GM21447 (cell line): ENCODE data around the gene NAT8.
"Not testable (repeated sequence)": the region's sequence is repeated elsewhere in the genome, so short reads cannot be mapped to it uniquely, and the experiment has no call there.

Source experiments
- ATAC-seq: cut with Tn5 transposase; IDR thresholded peaks from one replicate; pipeline ENCODE4 v1.9.1; 2021; ENCODE audit not compliant: unreplicated experiment

NAT8 gene, protein sequence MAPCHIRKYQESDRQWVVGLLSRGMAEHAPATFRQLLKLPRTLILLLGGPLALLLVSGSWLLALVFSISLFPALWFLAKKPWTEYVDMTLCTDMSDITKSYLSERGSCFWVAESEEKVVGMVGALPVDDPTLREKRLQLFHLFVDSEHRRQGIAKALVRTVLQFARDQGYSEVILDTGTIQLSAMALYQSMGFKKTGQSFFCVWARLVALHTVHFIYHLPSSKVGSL

DNA sequence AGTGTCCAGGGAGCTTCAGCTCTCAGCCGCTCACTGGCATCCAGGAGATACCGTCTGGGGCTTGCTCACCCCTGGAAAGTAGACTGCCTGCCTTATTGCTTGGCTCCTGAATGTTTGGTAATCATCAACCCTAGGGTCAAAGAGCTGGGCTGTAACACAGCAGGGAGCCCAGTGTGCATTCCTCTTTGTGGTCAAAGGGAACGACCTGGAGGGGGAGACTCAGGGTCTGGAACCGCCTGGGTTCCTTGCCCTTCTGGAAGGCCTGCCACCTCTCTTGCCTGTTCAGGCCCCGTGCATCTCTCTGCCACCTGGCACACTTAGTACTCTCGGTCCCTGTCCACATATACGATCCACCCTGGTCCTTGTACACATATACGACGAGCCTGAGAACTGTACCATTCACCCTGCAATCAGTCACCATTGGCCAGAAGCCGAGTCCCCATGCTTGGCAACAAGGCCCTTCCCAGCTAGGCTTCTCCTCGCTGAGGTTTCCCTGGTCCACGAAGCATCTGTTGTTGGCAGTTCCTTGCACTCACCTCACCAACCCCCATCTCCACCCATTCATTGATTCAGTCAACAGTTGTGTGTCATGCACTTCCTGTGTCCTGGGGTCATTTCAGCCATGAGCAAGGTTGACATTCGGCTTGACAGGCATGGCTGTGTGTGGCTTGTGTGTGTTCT is at the start of gene NAT8:
TSS of gene NAT8 (minus strand) at position 85 of the 681 bp plus-strand sequence. CDS start 794 bp downstream, outside the sequence.
- ATAC-seq = no peak

DNA sequence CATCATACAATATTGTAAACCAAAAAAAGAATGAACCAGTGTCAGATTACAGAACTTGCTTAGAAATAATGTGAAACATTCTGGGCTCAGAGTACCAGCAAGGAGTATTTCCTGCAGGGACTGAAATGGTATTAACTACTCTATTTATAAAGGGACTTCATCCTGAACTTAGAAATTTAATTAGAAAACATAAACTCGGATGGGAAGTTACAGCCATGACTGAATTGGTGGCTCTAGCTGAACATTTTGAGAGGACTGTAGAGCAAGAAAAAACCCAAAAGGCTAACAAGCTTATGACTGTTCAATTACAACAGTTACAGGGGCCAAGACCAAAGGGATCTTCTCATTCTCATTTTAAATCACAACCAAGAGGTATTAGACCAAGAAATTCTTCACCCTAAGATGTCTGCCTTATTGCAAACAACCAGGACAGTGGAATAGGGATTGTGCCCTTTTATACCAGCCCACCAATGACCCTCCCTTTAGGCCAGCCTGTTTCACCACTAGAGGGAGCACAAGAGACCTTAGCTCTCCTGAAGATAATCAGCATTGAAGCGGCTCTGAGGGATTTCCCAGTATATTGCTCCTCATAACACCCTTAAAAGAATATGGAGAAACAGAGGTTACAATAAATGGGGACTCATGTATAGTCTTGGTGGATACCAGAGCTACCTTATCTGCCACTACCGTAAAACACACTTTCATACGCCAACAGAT is 48.3 kb upstream of the NAT8 start:
- not testable (repeated sequence) for ATAC-seq

DNA sequence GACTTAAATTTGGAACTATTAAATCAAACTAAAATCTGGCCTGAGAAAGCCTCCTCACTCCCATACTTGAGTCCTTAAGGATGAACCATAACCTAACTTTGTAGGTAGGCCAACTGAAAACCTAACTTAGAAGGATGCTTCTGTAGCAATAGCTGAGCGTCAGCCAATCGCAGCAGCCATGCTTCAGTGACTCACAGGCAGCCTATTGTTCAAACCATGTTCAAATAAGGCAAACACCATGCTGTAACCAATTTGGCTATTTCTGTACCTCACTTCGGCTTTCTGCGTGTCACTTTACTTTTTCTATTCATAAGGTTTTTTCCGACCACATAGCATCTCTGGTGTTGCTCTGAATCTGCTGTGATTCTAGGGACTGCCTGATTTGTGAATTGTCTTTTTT is 46.3 kb upstream of the NAT8 start:
- ATAC-seq = not testable (repeated sequence)

DNA sequence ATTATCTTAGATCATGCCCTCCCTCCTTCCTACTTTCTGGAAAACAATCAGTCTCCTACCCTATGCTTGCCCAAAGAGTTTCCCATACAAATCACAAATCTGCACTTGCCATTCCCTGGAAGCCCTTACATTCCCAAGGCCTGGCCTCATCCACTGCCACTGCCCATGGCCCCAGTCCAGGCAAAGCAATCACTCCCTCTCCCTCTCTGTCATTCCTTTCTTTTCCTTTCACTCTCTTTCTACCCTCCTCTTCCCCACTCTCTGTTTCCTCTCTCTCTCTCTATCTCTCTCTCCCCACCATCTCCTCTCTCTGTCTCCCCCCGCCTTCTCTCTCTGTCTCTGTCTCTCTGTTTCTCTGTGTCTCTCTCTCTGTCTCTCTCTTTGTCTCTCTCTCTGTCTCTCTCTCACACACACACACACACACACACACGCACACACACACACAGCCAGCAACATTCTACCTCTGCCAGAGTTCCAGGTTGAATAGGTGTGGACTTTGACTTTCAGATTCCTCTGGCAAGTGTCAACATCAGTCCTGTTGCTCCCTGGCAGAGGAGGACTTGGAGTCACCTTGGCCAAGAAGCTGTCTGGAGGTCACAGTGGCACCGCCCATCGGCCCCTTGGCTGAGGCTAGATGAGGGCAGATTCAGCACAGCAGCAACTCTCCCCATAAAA is 43.7 kb upstream of the NAT8 start:
- ATAC-seq = no peak

DNA sequence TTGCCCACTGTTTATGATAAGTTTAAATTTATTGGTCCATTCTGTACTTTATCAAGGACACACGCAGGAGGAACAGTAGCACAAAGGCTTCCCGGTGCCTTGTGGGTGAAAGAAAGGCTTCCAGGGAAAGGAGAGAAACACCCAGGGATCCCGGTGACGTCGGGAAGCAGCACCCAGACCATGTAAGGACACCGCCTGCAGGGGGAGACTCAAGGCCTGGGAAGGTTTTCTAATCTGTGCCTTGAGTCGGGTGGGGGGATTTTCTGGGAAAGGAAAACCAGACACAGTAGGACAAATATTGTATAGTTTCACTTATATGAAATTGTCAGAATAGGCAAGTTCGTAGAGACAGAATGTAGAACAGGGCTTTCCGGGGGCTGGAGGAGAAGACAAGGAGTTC is 42.7 kb upstream of the NAT8 start:
- not testable (repeated sequence) for ATAC-seq

DNA sequence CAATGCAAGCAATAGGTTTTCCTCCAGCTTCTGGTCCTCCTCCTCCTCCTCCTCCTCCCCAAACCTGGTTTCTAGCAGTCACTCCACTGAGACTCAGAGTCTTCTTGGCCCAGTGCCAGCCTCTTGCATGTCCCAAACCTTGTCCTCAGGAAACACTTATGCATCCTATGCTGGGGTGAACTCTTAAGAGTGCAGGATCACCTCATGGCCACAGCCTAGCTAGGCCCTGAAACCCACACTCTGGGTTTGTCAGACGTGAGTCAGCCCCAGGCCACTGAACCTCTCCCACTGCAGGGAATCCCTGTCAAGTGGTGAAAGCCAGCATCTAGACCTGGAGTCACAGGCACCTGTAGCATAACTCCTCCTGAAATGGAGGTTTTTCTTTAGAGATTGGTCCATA is 42.1 kb upstream of the NAT8 start:
- not testable (repeated sequence) for ATAC-seq

DNA sequence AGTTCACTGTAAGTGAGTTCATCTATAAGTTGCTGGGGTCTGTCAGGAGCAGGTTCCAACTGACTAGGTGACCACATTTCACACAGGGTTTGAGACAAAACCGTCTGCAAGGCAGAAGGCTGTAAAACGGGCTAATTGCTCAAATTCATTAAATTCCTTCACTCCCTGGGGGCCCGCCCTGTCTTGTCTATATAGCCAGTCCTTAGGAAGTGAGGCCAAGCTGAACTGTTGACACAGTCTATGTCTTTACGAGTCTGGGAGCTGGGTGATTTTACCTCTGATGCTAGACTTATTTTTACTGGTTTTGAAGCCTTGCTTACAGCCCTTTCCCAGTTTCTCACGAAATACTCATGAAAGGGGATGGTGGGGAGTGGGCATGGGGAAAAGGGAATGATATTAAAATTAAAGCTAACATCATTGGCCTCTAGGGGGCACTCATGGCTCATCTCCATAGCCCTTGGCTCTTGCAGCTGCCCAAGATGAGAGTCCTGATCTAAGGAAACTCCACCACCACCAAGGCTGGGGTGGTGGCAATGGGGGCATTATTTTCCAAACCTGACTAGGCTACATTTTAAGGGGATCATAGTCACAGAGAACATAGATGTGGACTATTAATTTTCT is 37.8 kb upstream of the NAT8 start:
- not testable (repeated sequence) for ATAC-seq

DNA sequence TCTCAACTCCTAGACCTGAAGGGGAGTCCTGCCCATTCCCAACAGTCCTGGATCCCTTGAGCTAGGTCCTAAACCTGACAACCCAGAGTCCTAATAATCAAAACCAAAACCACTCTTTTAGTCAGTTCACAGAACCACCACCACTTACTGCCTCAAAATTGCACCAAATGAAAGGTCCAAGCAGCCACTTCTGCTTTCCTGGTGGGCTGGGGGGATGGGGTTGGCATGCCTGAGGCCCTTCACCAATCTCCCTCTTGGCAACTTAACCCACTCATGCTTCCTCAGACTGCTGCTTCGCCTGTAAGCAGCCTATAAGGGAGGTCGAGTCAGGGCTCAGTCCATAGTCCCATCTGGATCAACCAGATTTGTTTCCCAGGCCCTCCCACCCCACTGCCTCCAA is 37.0 kb upstream of the NAT8 start:
- ATAC-seq = not testable (repeated sequence)

DNA sequence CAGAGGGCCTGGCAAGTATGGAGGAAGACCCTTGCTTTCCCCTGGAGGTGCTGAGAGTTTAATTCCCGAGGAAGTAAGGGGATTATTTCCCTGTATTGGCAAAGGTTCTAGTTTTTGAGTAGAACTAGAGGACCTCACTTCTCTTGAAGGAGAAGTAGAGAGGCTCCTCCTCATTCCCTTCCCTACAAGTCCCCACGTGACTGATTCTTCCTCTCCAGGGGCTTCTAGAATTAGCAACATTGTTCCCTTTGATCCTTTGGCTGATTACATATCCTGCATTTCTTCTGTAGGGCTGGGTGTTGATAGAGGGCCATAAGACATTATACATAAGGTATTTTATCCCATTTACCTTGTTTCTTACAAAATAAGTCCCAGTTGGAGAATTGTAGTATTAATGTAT is 35.8 kb upstream of the NAT8 start:
- ATAC-seq = not testable (repeated sequence)

DNA sequence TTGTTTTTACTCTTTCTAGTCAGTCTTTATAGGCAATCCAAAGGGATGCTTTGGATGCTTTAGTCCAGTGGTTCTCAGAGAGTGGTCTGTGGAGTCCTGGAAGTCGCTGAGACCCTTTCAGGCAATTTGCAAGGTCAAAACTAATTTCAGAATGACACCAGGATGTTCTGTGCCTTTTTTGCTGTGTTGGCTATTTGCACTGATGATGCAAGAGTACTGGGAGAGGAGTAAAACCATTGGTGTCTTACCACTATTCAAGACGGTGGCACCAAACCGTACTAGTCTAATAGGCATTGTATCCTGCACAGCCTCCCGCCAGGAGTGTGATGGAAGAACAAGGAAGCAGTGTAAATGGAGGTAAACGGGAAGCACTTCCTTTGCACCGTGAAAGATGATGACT is 34.0 kb upstream of the NAT8 start:
- not testable (repeated sequence) for ATAC-seq

DNA sequence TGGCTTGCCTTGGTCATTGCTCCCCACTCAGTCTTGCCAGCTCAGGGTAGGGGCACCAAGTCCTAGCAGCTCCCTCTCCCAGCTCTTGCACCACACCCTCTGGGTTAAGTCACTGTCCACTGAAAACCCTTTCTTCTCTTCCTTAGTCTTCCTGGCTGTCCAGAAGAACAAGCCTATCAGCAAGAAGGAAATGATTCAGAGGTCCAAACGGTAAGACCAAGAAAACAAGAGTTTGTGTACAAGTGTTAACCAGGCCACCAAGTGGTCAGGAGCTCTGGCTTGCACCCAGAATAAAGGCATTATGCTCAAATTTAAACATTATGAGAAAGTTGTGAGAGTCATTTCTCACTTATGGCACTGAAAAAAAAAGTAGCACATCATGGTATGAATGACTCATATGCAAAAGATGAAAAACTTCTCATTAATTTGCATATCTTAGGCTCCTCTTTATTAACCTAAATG is 32.5 kb upstream of the NAT8 start:
- ATAC-seq = not testable (repeated sequence)

DNA sequence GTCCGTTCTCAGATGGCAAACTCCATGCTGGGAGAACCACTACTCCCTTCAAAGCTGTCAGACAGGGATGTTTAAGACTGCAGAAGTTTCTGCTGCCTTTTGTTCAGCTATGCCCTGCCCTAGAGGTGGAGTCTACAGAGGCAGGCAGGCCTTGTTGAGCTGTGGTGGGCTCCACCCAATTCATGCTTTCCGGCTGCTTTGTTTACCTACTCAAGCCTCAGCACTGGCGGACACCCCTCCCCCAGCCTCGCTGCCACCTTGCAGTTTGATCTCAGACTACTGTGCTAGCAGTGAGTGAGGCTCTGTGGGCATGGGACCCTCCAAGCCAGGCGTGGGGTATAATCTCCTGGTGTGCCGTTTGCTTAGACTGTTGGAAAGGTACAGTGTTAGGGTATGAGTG is 27.8 kb upstream of the NAT8 start:
- ATAC-seq = not testable (repeated sequence)

DNA sequence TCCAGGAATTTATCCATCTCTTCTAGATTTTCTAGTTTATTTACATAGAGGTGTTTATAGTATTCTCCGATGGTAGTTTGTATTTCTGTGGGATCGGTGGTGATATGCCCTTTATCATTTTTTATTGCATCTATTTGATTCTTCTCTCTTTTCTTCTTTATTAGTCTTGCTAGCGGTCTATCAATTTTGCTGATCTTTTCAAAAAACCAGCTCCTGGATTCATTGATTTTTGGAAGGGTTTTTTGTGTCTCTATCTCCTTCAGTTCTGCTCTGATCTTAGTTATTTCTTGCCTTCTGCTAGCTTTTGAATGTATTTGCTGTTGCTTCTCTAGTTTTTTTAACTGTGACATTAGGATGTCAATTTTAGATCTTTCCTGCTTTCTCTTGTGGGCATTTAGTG is 25.0 kb upstream of the NAT8 start:
- not testable (repeated sequence) for ATAC-seq

DNA sequence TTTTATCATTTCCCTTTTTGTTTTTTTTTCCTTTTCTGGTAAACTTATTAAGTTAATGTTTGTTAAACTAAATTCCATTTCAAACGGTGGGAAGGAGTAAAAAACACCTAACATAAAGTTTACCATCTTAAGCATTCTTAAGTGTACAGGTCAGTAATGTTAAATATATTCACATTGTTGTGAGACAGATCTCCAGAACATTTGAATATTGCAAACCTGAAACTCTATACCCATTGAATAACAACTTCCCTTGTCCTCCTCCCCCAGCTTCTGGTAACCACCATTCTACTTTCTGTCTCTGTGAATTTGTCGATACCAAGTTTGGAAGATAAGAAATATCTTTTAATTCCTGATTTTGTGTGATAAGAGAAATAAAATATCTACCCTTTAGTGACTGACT is 12.0 kb upstream of the NAT8 start:
- ATAC-seq = no peak

DNA sequence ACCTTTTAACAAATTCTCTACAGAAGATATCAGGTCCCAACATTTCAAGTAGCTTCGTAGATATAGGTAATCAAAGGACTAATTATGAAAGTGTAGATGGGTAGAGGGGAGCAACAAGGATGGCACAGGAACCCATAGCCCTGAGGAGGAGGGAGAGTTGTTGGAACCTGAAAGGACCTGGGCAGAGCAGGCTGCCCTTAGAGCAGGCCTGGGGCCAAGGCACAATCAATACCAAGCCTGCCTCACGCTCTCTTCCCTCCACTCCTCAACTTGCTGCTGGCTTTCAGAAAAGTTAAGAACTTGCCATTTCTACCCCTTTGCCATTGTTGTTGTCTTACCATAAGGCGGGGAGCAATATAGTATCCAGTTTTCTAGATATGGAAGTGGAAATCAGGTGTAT is 10.1 kb upstream of the NAT8 start:
- no peak for ATAC-seq

DNA sequence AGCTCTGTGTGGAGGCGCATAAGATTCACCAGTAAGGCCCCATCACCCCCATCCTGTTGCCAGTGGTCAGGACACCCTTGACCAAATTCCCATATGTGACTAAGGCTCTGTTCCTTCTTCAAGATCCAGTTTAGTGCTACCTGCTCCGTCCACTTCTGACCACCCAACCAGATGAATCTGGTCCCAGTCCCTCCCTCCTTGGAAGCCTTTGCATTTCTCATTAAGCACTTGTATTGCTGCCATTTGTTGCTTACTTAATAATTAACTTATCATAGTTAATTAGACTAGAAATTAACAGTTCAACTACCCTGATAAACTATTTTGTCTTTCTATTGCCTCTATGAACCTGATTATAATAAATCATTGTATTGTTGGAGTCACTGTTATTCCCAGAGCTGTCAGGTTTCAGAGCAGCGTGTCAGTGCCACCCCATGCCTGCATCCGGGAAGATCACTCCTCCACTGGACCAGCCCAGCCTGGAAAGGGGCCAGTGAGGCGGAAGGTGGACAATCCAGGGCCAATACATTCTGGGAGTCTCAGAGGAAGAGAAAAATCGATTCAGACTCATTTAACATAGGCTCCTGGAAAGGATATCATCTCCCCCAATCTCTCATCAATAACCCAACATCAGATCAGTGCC is 9.5 kb upstream of the NAT8 start:
- no peak for ATAC-seq

DNA sequence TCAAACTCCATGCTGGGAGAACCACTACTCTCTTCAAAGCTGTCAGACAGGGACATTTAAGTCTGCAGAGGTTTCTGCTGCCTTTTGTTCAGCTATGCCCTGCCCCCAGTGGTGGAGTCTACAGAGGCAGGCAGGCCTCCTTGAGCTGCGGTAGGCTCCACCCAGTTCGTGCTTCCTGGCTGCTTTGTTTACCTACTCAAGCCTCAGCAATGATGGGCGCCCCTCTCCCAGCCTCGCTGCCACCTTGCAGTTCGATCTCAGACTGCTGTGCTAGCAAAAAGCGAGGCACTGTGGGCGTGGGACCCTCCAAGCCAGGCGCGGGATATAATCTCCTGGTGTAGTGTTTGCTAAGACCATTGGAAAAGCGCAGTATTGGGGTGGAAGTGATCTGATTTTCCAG is 5.5 kb upstream of the NAT8 start:
- not testable (repeated sequence) for ATAC-seq

DNA sequence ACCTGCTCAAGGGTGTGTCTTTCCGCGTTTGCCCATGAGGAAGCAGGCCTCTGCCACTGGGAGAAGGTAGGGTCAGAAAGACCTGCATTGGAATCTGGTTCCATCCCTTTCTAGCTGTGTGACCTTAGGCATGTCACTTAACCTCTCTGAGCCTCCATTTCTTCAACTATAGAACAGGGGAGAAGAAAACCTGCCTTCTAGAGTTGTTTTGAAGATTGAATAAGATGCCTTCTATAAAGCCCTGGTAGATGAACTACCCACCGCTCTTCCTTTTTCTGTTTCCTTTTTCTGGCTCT is 507 bp downstream of the NAT8 start:
- no peak for ATAC-seq

DNA sequence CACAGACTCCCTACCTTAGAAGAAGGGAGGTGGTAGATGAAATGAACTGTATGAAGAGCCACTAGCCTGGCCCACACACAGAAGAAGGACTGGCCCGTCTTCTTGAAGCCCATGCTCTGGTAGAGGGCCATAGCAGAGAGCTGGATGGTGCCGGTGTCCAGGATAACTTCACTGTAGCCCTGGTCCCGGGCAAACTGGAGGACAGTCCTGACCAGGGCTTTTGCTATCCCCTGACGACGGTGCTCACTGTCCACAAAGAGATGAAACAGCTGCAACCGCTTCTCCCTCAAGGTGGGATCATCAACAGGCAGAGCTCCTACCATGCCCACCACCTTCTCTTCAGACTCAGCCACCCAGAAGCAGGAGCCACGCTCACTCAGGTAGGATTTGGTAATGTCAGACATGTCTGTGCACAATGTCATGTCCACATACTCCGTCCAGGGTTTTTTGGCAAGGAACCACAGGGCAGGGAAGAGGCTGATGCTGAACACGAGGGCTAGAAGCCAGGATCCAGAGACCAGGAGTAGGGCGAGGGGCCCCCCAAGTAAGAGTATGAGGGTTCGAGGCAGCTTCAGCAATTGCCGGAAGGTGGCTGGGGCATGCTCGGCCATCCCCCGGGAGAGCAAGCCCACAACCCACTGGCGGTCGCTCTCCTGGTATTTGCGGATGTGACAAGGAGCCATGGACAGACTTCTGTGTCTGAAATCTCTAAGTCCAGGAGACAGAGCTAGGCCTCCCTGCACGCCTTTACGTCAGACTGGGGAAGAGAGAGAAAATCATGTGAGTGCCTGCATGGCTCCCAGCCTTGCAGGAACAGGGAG is 1.1 kb downstream of the NAT8 start:
- no peak for ATAC-seq

DNA sequence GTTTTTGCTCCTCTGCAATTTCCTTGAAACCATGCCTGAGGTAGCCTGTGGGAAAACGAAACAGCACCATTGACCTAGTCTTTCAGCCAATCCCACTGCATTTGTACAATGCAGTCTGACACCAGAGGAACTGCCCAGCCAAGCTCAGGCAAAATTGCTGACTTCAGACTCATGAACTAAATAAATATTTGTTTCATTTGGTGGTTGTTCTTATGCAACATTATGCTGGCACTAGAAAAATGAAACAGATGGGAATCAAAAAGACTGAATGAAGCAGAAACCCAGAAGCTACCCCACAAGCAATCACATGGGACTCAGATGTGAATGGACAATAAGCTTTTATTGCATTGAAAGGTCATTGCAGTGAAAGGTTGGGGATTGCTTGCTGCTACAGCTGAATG is 1.7 kb downstream of the NAT8 start:
- no peak for ATAC-seq
